UCSD-AML1 (cell line): Measurements from ENCODE around the gene NCS1.
"Not testable (repeated sequence)": the region's sequence is repeated elsewhere in the genome, so short reads cannot be mapped to it uniquely, and the experiment has no call there.

Source experiments
- DNase-seq: peaks from one replicate; lab custom pipeline; 2025; ENCODE audit not compliant: unreplicated experiment; lab: John Stamatoyannopoulos, UW

Gene NCS1

DNA sequence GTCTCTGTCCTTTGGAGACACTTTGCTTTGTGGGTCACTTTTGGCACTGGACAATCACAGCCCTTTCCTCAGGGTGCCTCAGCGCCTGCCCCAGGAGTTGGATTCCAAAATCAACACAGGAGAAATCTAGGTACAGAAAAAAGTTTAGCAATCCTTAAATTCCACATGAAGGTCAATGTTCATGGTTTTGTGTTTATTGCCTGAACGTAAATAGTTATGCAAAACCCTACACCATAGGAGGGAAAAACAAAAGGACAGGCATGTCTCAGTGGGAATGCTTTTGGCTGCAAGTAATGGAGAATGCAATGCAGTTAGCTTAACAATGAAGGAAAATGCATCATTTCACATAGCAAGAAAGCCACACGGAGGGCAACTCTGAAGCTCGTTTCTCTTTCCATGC lies 86.8 kb downstream of the NCS1 start:
- no peak for DNase-seq

DNA sequence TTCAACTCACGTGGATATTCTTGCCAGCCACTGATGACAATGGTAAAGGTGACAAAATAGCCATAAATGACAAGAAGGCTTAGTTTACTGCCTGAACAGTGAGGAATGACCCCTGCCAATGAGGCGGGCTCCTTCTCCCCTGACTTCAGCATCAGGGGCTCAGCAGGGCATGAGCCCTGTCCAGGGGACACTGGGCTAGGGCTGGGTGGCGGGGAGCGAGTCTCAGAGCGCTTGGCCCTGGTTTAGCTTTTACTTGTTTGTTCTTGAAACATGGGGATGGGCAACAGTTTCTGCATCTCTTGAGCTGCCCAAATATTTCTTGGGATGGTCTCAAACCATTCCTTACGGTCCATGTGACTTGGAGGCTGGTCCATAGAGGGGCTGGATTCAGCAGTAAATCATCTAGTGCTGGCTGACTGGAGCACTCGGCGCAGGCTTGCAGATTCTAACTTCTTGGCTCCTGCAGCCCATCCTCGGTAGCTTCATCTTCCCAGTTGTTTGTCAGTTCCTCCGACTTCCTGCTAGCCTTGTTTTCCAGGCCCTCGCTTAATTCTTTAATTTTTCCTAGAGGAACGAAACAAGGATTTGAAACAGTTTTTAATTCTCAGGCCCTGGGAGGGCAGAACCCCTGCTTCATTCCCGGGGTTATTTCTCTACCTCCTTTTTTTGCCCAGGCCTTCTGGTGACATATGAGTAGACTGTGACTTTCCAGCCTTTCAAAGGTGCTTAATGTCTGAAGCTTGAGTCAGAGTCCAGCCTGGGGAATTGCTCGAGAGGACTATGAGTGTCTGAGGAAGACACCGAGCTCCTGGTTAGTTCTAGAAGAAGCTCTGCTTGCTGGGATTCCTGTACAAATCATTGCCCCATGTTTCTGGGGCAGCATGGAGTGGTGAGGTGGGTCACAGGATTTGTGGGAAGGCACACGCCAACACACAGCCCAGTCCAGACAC lies 88.9 kb downstream of the NCS1 start:
- no peak for DNase-seq

DNA sequence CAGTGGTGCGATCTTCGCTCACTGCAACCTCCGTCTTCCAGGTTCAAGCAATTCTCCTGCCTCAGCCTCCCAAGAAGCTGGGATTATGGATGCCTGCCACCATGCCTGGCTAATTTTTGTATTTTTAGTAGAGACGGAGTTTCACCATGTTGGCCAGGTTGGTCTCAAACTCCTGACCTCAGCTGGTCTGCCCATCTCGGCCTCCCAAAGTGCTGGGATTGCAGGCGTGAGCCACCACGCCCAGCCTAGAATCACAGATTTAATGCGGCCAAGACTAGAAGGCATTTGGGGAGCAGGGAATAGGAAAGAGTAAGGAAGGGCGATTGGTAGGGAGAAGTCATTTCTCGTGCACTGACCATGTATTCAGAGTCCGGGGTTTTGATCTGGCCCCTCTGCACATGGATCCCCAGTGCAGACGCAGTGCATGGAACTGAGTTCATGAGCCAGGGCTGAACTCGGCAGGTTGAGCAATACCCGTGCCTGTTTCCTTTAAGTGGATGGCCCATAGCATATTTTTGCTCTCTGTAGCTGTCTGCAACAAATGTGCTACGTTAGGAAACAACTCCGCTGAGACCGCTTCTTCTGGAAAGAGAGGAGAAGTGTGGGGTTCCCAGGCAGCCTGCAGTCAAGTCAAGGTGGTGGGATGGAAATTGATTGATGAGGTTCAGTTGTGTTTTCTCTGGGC lies 90.0 kb downstream of the NCS1 start:
- no peak for DNase-seq

DNA sequence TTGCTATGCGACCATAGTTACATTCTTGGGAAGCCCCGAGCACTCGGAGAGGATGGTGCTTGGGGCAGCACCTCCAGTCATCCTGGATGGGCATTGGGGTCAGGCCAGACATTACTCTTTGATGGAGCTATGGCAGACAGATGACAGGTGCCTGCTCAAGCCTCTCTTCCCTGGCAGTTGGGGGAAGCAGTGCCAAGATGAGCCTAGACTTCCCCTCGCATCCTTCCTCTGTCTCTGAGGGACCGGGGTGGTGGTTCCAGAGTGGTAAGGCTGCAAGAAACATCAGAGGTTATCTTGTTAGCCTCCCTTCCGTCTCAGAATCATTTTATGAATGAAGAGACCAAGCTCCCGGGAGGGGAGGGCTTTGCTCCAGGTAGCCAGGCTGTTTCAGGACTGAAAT lies 90.6 kb downstream of the NCS1 start:
- no peak for DNase-seq

DNA sequence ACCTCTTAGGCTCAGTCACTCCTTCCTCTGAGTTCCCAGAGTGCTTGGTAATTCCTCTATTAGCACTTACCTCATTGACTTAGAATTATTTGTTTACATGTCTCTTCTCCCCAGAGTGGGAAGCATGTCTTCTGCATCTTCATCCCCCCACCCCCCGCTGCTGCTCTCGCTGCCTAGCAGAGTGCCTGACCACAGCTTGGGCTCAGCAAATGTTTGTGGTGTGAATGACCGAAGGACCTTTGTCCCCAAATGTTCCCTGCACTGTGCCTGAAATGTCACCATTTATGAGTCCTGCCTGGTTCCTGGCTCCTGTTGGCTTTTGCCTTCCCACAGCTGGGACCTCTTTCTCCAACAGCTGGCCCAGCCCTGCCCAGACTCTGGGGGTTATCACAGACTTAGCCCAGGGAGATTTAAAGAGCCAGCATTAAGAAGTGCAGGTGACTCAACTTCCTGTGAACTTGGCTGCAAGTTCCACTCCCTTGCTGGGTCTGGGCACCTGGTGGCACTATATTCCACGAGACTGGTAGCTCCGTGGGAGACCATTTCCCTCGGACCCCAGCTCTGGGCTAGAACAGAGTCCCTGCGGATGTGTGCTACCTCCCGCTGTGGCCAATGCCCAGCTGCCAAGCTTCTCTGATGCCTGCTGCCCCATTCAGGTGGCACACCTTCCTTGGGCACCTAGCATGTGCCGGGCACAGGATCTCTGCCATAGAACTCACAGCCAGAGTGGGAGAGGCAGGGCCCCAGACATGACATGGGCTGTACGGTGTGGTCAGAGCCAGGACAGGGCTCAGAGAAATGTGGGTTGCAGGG lies 91.6 kb downstream of the NCS1 start:
- peak; percentile 18 for DNase-seq

DNA sequence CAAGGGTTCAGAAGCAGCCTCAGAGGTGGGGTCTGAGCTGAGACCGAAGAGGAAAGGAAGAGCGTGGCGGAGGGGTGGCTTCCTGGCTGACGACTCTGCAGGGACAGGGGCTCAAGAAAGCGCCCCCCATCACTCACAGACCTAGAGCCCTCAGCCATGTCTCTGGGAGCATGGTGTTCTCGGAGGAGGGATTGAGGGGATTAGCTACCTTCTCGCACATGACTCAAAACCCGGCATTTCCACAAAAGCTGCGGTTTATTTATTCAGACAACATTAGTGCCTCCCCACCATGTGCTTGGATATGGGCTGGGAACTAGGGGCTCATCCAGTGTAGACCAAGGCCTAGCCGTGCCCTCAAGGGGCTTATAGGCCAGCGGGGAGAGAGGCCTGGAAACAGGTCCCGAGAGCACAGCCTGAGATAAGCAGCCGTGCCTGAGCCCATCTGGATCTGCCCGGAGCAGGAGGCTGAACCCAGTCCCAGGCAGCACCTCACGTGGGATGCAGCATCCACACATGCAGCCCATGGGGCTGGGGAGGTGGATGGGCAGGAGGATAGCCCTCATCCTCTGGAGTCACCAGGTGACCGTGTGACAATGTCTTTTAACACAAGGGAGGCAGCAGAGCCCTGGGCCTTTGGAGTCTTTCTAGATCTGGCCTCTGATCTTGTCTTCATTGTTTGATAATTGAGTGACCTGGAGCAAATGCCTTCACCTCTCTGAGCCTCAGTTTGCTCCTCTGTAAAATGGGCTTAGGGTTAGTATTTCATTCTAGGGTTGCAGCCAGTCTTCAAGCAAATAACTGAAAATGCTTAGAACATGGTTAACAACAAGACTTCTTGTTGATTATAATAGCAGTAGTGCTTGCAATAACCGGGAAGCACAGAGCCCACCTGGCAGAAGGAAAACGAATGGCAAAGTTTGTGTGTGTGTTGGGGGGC lies 92.5 kb downstream of the NCS1 start:
- no peak for DNase-seq

DNA sequence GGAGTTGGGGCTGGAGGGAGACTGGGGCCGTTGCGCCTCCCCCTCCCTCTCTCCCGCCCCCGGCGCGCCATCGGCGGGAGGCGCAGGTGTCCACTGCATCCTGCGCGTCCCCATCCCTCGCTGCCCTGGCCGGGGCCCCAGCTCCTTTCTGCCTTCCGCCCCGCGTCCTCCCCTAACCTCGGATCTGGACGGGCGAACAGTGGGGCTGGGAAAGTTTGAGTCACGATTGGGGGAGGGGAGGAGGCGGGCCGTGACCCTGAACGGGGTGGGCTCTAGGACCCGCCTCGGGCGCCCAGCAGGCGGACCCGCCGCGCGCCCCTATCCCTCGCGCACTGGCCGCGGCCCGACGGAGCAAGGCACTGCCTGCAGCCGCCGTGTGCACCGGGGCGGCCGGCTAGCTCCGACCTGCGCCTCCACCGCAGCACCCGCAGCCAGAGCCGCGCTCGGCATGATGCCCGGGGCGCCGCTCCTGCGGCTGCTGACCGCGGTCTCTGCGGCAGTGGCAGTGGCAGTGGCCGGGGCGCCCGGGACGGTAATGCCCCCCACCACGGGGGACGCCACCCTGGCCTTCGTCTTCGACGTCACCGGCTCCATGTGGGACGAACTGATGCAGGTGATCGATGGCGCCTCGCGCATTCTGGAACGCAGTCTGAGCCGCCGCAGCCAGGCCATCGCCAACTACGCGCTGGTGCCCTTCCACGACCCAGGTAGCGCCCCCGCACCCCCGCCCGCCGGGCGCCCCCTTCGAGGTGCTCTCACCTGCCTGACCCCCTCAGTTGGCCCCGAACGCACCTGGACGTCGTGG lies 93.4 kb downstream of the NCS1 start, which contains the start of gene HMCN2:
TSS of gene HMCN2 (plus strand) at position 330 of the 805 bp plus-strand sequence. CDS start at position 449, 119 bp downstream.
- no peak for DNase-seq

DNA sequence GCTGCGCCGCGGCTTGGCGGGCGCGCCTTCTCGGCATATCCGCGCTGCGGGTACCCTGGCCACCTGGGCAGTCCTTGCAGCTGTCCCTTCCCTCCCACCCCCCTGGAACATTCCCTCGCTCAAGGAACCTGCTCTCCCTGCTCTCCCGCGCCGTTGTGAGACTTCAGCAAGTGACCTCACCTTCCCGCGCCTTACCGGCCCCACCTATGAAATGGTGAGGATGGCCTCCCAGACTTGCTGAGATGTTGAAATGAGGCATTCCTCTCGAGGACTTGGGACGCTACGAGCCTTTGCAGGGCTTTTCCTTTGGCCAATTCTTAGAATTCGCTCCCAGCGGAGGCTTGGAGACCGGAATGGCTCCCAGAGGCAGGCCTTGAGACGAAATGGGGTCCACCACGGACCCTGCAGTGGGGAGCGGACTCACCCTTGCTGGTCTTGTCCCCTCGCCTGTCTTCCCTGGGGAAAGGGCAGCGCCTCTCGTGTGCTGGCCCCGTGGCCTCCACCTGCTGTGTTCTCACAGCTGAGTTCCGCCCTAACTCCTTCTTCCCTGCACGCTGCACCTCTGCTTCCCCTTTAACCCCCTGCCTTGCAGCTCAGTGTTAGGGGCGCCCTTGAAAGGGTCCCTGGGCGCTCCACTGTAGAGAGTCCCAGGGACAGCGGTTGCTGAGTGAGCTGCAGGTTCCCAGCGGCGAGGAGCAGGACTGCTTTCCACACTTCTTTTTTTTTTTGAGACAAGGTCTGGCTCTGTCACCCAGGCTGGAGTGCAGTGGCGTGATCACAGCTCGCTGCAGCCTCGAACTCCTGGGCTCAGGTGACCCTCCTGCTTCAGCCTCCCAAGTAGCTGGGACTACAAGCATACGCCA lies 94.3 kb downstream of the NCS1 start:
- DNase-seq, result no peak

DNA sequence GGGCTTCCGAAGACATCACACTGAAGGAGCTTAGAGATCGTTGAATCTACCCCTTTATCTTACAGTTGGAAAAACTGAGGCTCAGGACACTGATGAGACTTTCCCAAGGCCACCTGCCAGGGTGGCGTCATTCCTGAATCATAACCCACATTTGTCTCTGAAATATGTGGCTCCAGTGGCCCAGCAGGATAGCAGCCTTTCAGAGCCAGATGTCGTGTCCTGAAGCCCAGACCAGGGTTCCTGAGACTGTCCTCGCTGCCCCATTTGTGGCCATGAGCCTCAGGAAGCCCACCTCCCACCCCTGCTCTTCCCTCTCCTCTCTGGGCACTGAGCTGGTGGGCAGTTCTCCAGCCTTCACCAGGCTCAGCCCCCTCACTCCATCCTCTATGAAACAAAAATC lies 95.7 kb downstream of the NCS1 start:
- no peak for DNase-seq

DNA sequence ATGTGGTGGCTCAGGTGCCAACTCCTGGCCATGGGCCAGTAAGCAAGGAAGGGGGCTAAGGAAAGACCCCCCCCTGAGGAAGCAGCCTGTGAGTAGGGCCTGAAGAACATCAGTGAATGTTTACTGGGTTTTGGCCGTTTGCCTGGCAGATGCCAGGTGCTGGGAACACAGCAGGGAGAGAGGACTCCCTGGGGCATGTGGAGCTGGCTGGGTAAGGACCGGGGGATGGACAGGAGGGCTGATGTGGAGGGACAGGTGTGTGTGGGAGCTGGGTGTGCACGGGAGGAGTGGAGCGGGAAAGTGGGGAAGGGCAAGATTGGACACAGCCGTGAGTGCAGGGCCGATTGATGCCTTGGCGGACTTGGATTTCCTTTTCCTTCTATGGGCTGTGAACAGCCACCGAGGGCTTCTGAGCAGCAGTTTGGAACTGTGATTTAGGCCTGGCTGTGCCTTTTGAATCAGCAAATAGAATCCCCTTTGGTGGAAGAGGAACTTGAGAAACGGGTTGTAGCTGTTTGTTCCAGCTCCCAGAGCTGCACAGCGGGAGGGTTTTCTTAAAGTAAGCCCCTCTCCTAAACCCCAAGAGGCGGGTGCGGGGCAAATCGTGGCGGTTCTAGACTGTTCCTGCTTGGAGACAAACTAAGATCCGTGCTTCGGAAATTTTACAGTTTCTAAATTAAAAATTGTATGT lies 96.5 kb downstream of the NCS1 start:
- no peak for DNase-seq

DNA sequence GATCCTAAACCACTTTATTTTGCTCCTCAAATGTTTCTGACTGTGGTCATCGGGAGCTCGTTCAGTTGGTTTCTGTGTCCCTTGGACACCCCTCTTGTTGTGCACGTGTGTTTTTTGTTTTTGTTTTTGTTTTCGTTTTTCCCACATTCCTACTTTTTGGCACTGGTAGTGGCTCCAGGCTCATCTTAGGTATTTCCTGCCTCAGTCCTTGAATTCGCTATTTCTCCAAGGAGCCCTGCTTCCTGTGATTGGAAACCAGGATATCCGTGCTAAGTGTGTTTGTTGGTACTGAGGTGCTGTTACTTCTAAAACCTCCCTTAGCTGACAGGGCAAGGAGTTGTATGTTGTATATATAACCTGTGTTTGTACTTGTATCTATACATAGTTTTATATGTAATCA lies 99.3 kb downstream of the NCS1 start:
- no peak for DNase-seq

DNA sequence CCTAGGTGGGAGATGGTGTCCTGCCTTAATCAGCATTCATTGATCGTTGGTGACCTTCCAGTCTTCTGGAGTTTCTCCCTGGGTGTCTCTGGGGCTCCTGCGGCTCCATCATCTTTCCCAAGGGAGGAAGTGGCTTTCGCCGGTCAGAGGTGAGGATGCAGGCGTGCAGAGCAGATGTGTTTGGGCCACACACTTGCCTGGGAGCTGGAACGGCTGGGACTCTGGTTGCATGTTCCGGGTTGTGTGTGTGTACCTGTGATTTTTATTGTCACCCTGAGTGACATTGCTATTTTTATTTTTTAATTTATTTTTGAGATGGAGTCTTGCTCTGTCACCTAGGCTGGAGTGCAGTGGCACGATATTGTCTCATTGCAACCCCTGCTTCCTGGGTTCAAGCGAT lies 103.0 kb downstream of the NCS1 start:
- DNase-seq, result no peak

DNA sequence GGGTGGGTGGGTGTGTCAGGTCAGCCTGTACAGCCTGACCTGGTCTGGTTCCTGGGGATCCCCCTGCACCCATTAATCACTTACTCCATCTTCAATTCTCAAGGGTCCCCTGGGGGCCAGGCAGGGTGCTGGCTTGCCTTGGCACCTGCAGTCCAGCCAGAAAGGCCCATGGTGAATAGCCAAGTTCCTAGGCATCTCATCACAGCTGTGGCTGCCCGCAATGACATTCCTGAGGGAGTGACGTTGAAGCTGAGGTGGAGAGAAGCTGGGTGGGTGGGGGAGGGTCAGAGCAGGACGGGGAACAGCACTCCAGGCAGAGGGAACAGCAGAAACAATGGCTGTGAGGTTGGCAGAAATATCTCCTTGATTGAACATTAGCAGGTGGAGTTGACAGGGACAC lies 103.9 kb downstream of the NCS1 start:
- no peak for DNase-seq

DNA sequence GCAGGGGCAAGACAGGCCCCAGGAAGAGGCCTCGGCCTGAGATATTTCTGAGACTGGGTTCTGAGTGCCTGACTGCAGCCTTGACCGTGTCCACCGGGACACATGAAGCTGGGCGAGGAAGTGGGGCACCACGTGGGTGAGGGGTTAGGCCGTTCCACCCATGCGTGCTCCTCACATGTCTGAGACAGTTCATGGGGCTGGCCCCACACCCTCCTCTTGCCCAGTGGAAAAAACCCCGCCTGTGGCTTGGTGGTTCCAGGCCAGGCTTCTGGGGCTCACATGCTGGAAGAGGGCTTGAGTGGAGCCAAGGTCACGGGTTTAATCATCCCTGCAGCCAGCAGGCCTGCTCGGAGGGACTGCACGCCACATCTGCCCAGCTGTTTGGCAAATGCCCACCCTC lies 104.8 kb downstream of the NCS1 start:
- DNase-seq, result no peak

DNA sequence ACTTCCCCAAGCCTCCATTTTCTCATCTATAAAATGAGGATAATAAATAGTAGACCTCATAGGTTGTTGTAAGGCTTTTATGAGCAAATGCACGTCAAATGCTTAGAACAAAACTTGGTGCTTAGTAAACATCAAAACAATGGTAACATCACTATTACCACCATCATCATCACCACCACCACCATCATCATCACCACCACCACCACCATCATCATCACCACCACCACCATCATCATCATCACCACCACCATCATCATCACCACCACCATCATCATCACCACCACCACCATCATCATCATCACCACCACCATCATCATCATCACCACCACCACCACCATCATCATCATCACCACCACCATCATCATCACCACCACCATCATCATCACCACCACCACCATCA lies 105.3 kb downstream of the NCS1 start:
- DNase-seq, result not testable (repeated sequence)

DNA sequence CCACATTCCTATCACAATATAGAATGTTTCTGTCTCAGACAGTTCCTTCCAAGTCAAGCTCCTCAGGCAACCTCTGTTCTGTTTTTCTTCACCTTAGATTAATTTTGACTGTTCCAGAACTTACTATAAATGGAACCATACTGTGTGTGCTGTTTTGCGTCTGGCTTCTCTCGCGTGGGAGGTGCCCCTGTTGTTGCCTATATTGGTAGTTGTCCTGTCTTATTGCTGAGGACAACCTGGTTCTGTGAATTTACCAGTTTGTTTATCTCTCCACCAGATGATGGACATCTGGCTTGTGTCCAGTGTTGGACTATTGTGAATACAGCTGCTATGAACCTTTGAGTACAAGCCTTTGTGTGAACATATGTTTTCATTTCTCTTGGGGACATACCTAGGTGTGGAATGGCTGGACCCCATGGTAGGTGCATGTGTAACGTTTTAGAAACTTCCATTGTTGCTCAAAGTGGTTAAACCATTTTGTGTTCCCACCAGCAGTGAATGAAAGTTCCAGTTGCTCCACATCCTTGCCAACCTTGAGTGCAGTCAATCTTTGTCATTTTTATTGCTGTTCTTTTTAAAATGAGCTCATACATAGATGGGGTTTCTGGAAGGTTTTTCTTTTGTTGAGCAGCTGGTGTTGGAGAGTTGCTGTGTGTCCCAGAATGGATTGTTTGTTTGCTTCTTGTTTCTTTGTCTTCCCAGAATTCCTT lies 111.5 kb downstream of the NCS1 start:
- no peak for DNase-seq

DNA sequence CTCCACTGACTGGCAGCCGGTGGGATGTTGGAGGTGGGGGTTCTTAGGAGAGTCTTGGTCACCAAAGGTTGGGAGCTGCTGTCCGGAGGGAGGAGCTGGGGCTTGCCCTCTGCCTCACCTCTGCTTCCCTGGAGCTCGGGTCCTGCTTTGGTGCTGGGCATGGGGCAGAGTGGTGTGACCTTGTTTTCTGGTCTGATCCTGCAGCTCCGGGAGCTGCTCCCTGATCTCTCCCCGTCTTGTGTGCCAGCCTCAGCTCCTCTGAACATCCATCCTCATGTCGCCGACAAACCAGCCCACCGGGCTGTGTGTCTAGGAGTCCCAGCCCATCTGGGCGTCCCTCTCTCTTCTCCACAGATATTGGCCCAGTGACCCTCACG lies 112.0 kb downstream of the NCS1 start:
- no peak for DNase-seq
